ENCODE data around the gene FYB2. TPM values are rescaled to one million over a fixed set of nuclear protein-coding genes. Genes with fewer than 3 reads are reported as not detected.

Gene FYB2
- total RNA-seq, 1 experiment from 2014 or later: 0.15 TPM

- no peak overlapping the region for H3K4me3 Mint-ChIP-seq
These were observed 17.2 kb upstream of the FYB2 start for GRCh38 chr1:56836359-56836758.

GRCh38 chr1:56835657-56836056 is 16.5 kb upstream of the FYB2 start:
- Mint-ChIP-seq H3K9me3 (no peaks in the 10 kb centered on the region), H3K27me3 (ENCODE audit: low read depth) (no peaks in the 10 kb centered on the region; the same call in 1 of the 2 replicates), H3K4me1 (peaks cover 6% of the 10 kb centered on the region; the same call in 1 of the 2 replicates), H3K27ac (no peak overlapping the region), H3K4me3 (no peak overlapping the region), H3K36me3 (no peaks in the 10 kb centered on the region)
- DNase-seq (ENCODE audit: low spot score) (no peak), ATAC-seq (no peak)
- TF ChIP-seq AR (CRISPR knock-in tag; IDR thresholded peaks at IDR 0.05) (no peak), ZMAT4 (CRISPR knock-in tag; IDR thresholded peaks at IDR 0.05) (no peak), USF2 (CRISPR knock-in tag; IDR thresholded peaks at IDR 0.05) (no peak)
- CTCF ChIA-PET: interaction anchor here (2.7 kb wide), 1 partner anchor 133 kb away, joined by 9 read pairs; no protein-coding TSS in a partner anchor
- POLR2A ChIA-PET: no interaction called here

More at GRCh38 chr1:56836359-56836758, 17.2 kb upstream of the FYB2 start:
- Mint-ChIP-seq H3K9me3 (no peaks in the 10 kb centered on the region), H3K4me1 (peaks cover 6% of the 10 kb centered on the region; the same call in 1 of the 2 replicates), H3K27me3 (ENCODE audit: low read depth) (no peaks in the 10 kb centered on the region; the same call in 1 of the 2 replicates), H3K27ac (no peak overlapping the region), H3K36me3 (no peaks in the 10 kb centered on the region)
- CTCF ChIA-PET: interaction anchor here (1.2 kb wide), 1 partner anchor 249 kb away, joined by 3 read pairs; no protein-coding TSS in a partner anchor
- TF ChIP-seq ZNF396 (CRISPR knock-in tag; IDR thresholded peaks at IDR 0.05; ENCODE audit: borderline replicate concordance) (no peak), CBFB (CRISPR knock-in tag; IDR thresholded peaks at IDR 0.05; ENCODE audit: low read depth) (no peak), JUN (CRISPR knock-in tag; IDR thresholded peaks at IDR 0.05) (no peak), NFATC4 (CRISPR knock-in tag; IDR thresholded peaks at IDR 0.05) (no peak), ZNF671 (CRISPR knock-in tag; IDR thresholded peaks at IDR 0.05) (no peak), OVOL2 (CRISPR knock-in tag; IDR thresholded peaks at IDR 0.05; ENCODE audit: borderline replicate concordance) (no peak)
- no peak for ATAC-seq
- POLR2A ChIA-PET: no interaction called here
- no peak for DNase-seq (ENCODE audit: low spot score)

GRCh38 chr1:56834137-56834900 is 15.1 kb upstream of the FYB2 start:
- DNase-seq (ENCODE audit: low spot score): no peak
- H3K4me1 Mint-ChIP-seq: peaks cover 6% of the 10 kb centered on the region; the same call in 1 of the 2 replicates

GRCh38 chr1:56833088-56833487 is 13.9 kb upstream of the FYB2 start:
- DNase-seq (ENCODE audit: low spot score) (no peak), ATAC-seq (no peak)
- H3K9me3 Mint-ChIP-seq: no peaks in the 10 kb centered on the region
- POLR2A ChIA-PET: no interaction called here
- H3K27ac Mint-ChIP-seq: no peak overlapping the region
- CTCF ChIA-PET: interaction anchor here (2.0 to 3.2 kb wide), 3 partner anchors 12 to 135 kb away, joined by 7 to 16 read pairs (median 9); partner anchors contain the start of gene FYB2
- H3K36me3 Mint-ChIP-seq: no peaks in the 10 kb centered on the region
- no peak overlapping the region for H3K4me3 Mint-ChIP-seq
- H3K4me1 Mint-ChIP-seq: peaks cover 3% of the 10 kb centered on the region
- no peaks in the 10 kb centered on the region; the same call in none of the 2 replicates for H3K27me3 Mint-ChIP-seq (ENCODE audit: low read depth)
- TF ChIP-seq TEAD4 (CRISPR knock-in tag; IDR thresholded peaks at IDR 0.05) (no peak), PRRX2 (CRISPR knock-in tag; IDR thresholded peaks at IDR 0.05) (no peak), CTCF (IDR thresholded peaks at IDR 0.05) (no peak)

More at GRCh38 chr1:56834137-56834900, 15.1 kb upstream of the FYB2 start:
- Mint-ChIP-seq H3K27me3 (ENCODE audit: low read depth) (no peaks in the 10 kb centered on the region; the same call in 1 of the 2 replicates), H3K36me3 (no peaks in the 10 kb centered on the region), H3K9me3 (no peaks in the 10 kb centered on the region), H3K27ac (no peak overlapping the region), H3K4me3 (no peak overlapping the region)
- TF ChIP-seq ZNF263 (CRISPR knock-in tag; IDR thresholded peaks at IDR 0.05; ENCODE audit: low read depth) (no peak), MYBL2 (CRISPR knock-in tag; IDR thresholded peaks at IDR 0.05) (no peak)
- CTCF ChIA-PET: interaction anchor here (0.7 to 2.7 kb wide), 2 partner anchors 134 to 1913 kb away, joined by 3 to 9 read pairs; no protein-coding TSS in a partner anchor
- POLR2A ChIA-PET: no interaction called here
- no peak for ATAC-seq
